Loucy (cell line): Measurements from ENCODE around the gene NET1.

Experiments used
- CTCF ChIP-seq: fragments of 200-600 bp; sonication (generic); conservative IDR thresholded peaks from 2 replicates; pipeline ENCODE4 v1.5.1; 2014; ENCODE audit warnings: mild to moderate bottlenecking, antibody characterized with exemption, low read length
- EZH2phosphoT487 ChIP-seq: fragments of 200-600 bp; IDR thresholded peaks from 2 replicates; pipeline ENCODE4 v1.6.1; 2018; ENCODE audit warnings: antibody characterized with exemption, mild to moderate bottlenecking, moderate library complexity, borderline replicate concordance

GRCh38 chr10:5476918-5477525, 64.7 kb downstream of the NET1 start:
- no peak for TF ChIP-seq CTCF
- no peak for TF ChIP-seq EZH2phosphoT487
